Measurements from ENCODE around the gene COQ3.
A peak's percentile ranks its signal among the peaks of the same experiment; 100 is the strongest.
"Not testable (repeated sequence)": the region's sequence is repeated elsewhere in the genome, so short reads cannot be mapped to it uniquely, and the experiment has no call there.

COQ3 gene

GRCh38 chr6:99378636-99379035, 15.4 kb downstream of the COQ3 start:
- DNase-seq, result no peak

DNA sequence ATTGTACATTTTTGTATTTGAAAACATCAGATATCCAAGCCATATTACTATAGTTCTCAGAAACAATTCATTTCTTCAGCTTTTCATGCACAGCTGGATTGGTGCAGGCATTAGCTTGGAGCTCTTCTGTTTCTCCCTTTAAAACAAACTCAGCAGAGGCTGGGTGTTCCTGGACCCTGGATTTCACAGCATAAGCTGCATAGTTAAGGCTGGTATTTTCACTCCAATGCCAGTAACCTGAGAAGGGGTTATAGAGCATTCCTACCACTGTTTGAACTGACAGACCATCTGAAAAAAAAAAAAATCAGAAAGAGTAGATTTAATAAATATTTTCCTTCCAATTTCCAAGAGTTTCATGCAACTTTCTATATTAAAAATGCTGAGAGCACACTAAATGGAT, 24.5 kb downstream of the COQ3 start:
- DNase-seq, result no peak

- DNase-seq, result no peak
Observed at GRCh38 chr6:99366852-99367251, 27.1 kb downstream of the COQ3 start.

- DNase-seq, result no peak
Observed at GRCh38 chr6:99364026-99364425, 30.0 kb downstream of the COQ3 start.

DNA sequence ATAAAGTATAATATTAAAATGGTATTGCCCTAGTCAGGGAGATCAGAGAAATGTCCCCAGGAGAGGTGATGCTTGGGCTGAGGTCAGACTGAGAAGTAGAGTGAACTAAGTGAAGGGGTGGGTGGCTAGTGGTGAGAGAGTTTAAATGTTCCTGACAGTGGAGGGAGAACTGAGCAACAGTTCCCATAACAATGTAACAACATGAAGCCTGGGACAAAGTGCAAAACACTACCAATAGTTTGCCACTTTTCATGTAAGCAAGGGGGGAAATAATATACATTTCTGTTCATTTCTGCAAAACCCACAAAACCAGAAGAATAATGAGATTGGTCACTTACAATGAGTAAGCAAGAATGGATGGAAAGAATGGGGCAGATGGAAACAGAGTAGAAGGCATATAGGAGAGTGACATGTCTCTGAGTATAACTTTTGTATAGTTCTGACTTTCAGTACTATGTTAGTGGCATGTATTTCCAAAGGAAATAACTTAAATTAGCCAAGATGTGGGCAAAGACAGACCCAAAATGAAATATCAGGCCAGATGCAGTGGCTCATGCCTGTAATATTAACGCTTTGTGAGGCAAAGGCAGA, 31.2 kb downstream of the COQ3 start:
- DNase-seq, result no peak

GRCh38 chr6:99359800-99360199, 34.2 kb downstream of the COQ3 start:
- no peak for DNase-seq

GRCh38 chr6:99356641-99357040, 37.4 kb downstream of the COQ3 start:
- DNase-seq, result no peak

DNA sequence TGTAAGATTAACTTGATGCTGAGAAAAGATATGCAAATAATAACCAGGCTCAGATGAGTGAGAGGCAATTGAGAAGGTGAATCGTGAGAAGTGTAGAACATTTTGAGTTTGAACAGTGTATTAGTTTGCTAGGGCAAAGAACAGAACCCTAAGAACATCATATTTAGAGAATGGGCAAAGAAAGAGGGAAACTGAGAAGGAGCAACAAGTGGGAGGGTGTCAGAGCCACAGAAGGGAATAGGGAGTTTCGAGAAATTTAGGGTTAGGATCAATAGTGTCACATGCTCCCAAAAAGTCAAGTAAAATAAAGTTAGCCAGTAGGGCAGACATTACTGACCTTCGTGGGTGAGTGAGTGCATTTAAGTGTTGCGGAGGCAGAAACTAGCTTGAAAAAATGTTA, 39.0 kb downstream of the COQ3 start:
- DNase-seq, result no peak

GRCh38 chr6:99353126-99353525, 40.9 kb downstream of the COQ3 start:
- no peak for DNase-seq

- DNase-seq, result no peak
Observed at GRCh38 chr6:99350573-99350972, 43.4 kb downstream of the COQ3 start.

- DNase-seq, result peak; percentile 52
Observed at GRCh38 chr6:99349171-99350141, 44.5 kb downstream of the COQ3 start, which contains the start of gene FAXC. Gene FAXC, minus strand, starts transcription at chr6:99349674. Its CDS starts 302 bp downstream, at chr6:99349372.

DNA sequence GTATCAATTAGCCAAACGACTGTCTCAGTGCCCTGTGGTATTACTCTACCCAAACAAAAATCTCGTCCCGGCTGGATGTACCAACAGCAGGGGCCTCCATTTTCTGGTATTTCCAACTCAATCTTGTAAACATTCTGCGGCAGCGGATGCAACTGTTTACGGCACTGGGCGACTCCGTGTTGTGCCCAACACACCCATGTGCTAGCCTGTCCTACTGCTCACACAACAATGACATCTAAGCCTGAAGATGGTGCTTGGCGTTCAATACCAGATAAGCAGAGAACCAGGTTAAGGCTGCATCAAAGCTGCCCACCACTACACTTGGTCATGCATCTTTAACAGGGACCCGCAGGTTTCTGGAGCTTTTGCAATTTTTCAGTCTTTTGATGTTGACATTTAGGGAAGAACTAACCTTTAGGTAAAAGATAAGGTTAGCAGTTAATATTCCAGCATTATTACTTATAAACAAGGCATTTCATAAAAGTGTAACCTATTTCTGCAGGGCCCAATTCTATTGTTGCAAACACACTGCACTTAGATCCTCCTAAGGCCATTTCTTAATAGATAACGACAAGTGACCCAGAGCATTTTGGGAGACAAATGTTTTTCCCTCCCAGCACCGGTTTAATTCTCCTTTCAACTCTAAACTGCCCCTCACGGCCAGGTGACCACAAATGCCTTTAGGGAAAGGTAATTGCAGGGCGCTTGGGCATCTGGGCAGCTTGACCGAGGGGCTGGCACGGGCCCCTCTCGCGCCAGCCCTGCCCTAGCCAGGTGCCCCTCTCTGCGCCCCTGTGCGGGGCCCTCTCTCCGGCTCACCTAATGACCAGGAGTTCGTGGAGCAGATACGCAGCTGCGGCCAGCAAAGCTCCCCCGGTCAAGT, 45.5 kb downstream of the COQ3 start:
- no peak for DNase-seq

DNA sequence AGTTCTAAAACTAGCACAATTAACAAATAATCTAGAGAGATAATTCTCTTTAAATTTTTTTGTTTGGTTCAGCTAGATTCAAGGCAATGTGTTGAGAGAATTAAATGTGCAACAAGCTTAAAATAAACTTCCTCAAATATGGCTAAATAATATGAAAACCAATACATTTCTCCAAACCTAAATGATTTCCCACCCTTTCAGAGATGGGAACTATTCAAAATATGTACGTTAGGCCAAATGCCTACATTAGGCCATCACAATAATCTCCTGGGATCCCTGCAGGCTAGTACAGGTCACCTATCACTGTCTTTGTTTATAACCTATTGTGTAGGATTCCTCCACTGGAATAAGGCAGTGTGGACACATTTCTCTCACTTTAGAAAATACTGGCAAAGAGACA, 46.2 kb downstream of the COQ3 start:
- DNase-seq, result no peak

DNA sequence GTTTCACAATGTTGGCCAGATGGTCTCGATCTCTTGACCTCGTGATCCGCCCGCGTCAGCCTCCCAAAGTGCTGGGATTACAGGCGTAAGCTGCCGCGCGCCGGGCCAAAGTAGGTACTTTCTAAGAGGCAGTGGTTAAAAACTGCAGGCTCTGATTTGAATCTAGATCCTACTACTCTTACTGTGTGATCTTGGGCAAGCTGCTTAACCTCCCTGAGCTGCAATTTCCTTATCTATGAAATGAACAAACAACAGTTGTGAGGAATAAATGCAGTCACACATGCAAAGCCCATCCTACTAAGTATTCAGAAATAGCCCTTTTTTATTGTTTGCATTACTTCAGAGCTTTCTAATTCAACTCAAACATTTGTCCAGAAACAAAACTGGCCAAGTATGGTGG, 47.4 kb downstream of the COQ3 start:
- no peak for DNase-seq

- no peak for DNase-seq
Observed at GRCh38 chr6:99345164-99345563, 48.8 kb downstream of the COQ3 start.

DNA sequence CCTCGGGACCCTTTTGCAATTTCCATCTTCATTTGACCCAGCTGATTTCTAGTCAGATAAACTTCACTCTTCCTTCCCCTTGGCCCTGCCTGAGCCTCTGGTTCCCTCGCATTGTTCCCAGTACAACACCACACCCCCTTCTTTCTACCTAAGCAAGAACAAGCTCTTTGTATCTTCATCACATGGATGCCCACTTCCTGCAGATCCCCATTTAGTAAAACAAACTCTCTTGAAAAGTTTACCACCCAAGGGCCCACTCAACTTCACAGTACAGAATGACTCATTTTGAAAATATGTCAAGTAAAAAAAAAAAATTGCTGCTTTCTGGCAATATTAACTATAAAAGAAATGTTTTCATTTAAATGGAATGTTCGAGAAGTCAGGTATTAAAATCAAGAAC, 49.7 kb downstream of the COQ3 start:
- no peak for DNase-seq

GRCh38 chr6:99341862-99342455, 52.0 kb downstream of the COQ3 start:
- no peak for DNase-seq

GRCh38 chr6:99338188-99338587, 55.8 kb downstream of the COQ3 start:
- no peak for DNase-seq

DNA sequence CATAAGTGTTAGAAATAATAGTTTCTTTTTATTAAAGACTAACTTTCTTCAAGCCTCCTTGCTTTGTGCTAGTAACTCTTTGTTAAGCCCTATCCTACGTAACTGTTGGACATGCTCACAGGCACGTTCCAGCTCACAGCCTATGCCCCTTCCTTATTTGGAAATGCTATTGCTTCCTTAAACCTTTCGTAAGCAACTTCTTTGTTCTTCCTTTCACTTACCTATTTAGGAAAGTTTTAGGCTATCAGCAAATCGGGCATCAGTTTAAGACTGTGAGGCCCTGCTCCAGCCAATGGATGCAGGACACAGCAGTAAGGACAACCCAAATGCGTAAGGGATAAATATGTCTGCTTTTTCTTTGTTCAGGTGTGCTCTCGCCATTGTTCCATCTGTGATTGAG, 58.7 kb downstream of the COQ3 start:
- not testable (repeated sequence) for DNase-seq

DNA sequence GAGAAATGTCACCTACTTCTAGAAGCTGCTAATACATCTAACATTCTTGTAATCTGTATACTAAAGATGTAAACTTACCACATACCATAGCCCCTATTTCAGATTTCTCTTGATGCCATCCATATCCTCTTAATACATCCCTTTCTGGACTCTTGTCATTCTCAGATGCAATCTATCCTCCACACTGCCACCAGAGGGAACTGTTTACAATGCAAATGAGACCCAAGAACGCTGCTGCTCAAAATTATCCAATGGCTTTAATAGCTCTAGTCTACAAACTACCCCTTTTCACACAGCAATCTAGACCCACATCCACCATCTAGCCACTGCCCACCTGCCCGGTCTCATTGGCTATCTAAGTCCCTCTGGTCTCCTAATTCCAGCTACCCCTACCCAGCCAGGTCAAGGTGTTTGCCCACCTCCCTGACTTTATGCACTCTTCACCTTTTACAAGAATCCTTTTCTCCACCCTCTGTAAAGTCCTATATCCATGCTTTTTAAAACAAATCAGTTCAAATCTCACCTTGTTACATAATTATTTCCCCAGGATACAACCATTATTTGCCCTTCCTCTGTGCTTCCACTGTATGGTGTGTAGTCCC, 59.4 kb downstream of the COQ3 start:
- DNase-seq, result peak; percentile 8

DNA sequence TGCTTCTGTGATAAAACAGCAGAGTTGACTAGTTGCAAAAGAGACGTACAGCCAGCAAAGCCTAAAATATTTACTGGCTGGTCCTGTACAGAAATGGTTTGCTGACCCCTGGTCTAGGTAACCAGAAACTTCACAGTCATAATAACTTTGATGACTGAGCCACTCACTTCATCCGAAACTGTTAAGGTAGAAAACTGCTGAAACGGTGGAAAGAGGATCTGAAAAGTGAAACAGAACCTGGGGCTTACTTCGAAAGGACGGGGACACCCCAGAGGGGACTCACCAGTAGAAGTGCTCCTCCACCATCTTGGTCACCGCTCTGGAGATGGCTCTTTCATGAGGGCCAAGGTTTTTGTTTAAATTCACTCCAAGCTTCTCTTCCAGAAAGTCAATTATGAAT, 60.9 kb downstream of the COQ3 start:
- no peak for DNase-seq

DNA sequence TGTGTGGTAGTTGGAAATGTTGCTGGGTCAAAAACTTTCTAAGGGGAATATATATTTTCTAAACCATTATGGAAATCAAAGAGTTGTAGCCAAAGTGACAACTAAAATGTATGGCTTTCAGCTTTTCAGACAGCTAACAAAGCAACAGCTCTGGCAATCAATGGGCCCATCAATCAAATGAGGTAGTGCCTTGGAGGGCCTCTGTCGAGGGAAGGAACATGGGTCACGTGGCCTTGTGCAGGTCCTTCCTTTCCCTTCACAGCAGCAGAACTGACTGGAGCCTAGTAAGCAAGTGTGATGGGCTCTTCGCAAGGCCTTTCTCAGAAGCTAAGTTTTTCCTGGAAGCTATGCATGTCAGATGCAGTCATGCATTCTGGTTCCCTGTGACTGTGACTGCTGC, 62.5 kb downstream of the COQ3 start:
- DNase-seq, result no peak

GRCh38 chr6:99330159-99330558, 63.8 kb downstream of the COQ3 start:
- DNase-seq, result peak; percentile 14
